Measurements from ENCODE around the gene PEDS1.
A peak's percentile ranks its signal among the peaks of the same experiment; 100 is the strongest.
"Not testable (repeated sequence)": the region's sequence is repeated elsewhere in the genome, so short reads cannot be mapped to it uniquely, and the experiment has no call there.

Gene PEDS1

DNA sequence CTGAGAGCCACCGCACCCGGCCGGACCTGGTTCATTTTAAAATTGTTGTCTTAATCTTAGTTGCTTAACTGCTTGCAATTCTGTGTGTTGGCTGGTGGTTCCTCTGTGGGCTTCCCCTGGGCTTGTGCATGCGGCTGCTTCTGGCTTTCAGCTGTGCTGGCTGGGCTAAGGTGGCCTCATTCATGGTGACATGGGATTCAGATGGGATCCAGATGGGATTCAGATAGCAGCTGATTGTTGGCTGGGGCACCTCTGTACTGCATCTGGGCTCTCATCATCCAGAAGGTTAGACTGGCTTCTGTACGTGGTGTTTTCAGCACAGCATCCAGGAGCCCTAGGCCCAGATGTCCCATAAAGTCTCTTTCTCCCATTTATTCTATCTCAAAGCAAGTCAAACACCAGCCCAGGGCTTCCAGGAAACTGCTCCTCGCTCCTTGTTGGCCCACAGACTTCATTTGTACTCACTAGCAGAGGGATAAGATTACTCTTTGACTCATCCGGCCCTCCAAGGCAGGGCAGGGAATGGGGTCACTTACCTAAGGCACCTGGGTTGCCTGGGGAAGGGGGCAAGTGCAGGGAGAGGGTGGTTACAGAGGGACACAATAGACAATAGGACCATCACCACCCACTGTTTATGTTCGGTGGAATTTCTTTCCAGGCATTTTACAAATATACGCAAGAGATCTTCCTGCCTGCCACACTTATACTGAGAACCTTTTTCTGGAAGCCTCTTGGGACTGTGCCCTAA, 10.2 kb upstream of the PEDS1 start:
- Mint-ChIP-seq H3K4me1 (peaks cover 14% of the 10 kb centered on the region), H3K27me3 (peaks cover 15% of the 10 kb centered on the region), H3K36me3 (no peaks in the 10 kb centered on the region), H3K4me3 (no peak overlapping the region), H3K9me3 (no peaks in the 10 kb centered on the region), H3K27ac (no peak overlapping the region)
- no peak for DNase-seq
- CTCF ChIA-PET: no interaction called here

DNA sequence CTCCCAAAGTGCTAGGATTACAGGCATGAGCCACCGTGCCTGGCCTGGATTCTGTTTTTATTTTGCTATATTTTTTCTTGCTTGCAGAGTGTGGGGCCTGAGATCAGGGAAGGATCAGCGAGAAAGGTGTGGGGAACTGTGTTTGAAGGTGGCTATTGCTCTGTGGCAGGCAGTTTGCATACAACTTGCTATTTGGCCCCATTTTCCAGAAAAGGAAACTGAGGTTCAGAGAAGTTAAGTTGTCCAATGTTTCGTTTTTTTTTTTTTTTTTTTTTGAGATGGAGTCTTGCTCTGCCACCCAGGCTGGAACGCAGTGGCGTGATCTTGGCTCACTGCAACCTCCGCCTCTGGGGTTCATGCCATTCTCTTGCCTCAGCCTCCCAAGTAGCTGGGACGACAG, 8.0 kb upstream of the PEDS1 start:
- Mint-ChIP-seq H3K27me3 (peaks cover 25% of the 10 kb centered on the region), H3K4me1 (peaks cover 12% of the 10 kb centered on the region)
- not testable (repeated sequence) for DNase-seq, H3K36me3 Mint-ChIP-seq, H3K27ac Mint-ChIP-seq, H3K4me3 Mint-ChIP-seq, H3K9me3 Mint-ChIP-seq
- CTCF ChIA-PET: interaction anchor here (1.1 to 1.5 kb wide), 2 partner anchors 19 to 41 kb away, joined by 4 to 6 read pairs; no protein-coding TSS in a partner anchor

DNA sequence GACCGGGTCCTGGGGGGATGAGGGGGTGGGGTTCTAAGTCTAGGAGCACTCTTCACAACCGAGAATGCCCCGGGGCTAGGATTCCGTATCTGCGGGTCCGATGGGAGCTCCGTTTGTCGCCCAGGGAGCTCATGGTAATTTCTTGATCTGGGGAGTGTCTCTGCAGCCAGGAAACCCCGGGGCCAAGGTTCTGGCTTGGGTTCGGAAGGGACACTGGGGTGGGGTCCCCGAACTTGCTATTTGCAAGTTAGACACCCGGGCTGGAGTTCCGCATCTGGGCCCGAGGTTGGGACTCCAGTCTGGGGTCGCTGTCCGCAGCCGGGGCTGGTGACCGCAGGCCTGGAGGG, 397 bp downstream of the PEDS1 start:
- CTCF ChIA-PET: interaction anchor here (0.8 to 4.4 kb wide), 11 partner anchors 13 to 81 kb away, joined by 3 to 31 read pairs (median 6); partner anchors contain the start of gene UBE2V1
- no peak for DNase-seq
- peak overlapping the region; percentile 90 for H3K27ac Mint-ChIP-seq
- H3K27me3 Mint-ChIP-seq: peaks cover 5% of the 10 kb centered on the region
- H3K4me1 Mint-ChIP-seq: peaks cover 50% of the 10 kb centered on the region
- no peaks in the 10 kb centered on the region for H3K9me3 Mint-ChIP-seq
- peaks cover 27% of the 10 kb centered on the region for H3K36me3 Mint-ChIP-seq
- peak overlapping the region; percentile 86 for H3K4me3 Mint-ChIP-seq

DNA sequence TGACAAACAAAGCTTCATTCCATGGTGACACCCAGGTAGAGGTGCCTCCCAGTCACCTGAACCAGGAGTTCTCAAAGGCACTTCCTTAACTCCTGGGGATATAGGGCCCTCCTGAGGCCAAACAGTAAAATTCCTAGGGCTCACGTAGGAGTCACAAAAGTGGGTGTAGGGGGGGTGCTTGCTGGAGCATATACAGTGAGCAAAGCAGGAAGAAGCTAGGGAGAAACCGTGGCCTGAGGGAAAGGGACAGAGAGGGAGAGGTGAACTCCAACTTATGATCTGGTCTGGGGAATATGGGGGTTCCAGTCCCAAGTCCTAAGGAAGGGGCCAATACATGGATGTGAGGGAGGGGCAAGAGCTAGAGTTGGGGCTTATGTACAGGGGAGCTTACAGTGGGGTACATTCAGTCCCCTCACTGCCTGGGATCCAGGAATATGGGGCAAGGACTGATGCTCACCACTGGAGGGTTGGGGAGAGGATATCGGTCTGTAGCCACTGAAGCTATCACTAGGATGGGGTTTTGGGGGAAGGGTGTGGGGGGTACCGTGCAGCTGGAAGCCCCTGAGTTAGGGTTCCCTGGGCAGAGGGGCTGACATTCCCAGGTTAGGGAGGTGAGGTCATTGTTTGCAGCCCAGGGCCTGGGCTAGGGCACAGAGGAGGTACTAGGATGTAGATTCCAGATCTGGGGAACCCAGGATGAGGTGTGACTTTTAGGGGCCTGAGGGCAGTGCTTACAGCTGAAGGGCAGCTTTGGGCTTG, 950 bp downstream of the PEDS1 start:
- H3K9me3 Mint-ChIP-seq: no peaks in the 10 kb centered on the region
- CTCF ChIA-PET: interaction anchor here (1.0 to 4.4 kb wide), 10 partner anchors 14 to 81 kb away, joined by 3 to 31 read pairs (median 8); partner anchors contain the start of gene UBE2V1
- H3K27ac Mint-ChIP-seq: peak overlapping the region; percentile 90
- peaks cover 55% of the 10 kb centered on the region for H3K4me1 Mint-ChIP-seq
- H3K27me3 Mint-ChIP-seq: peaks cover 5% of the 10 kb centered on the region
- no peak for DNase-seq
- H3K4me3 Mint-ChIP-seq: peak overlapping the region; percentile 86
- peaks cover 31% of the 10 kb centered on the region for H3K36me3 Mint-ChIP-seq

DNA sequence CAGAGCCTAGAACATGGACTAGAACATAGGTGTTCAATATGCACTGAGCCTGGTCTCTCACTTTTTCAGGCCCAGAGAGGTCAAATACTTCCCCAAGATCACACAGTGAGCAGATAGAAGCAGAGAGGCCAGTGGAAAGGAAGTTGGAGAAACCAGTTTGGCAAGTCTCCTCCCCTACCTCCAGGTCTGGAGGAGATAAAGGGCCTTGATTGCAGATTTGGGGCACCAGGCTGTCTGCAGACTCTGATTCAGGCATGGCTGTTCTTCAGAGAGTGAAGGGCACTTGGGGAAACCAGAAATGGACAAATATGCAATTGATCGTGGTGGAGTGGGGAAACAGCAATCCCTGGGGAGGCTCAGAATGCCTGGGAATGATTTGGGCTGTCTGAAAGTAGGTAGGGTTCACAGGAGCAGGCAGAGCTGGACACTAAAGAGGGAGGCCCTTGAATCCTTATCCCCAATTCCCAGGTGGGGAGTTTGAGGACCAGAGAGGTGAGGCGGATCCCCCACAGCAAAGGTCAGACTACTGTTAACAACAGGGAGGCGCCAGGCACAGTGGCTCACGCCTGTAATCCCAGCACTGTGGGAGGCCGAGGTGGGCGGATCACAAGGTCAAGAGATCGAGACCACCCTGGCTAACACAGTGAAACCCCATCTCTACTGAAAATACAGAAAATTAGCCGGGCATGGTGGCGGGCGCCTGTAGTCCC, 2.3 kb downstream of the PEDS1 start:
- H3K9me3 Mint-ChIP-seq: no peaks in the 10 kb centered on the region
- DNase-seq: no peak
- H3K27ac Mint-ChIP-seq: peak overlapping the region; percentile 50
- CTCF ChIA-PET: interaction anchor here (1.3 to 4.4 kb wide), 4 partner anchors 17 to 172 kb away, joined by 3 to 20 read pairs (median 6); no protein-coding TSS in a partner anchor
- H3K4me1 Mint-ChIP-seq: peaks cover 69% of the 10 kb centered on the region
- peaks cover 44% of the 10 kb centered on the region for H3K36me3 Mint-ChIP-seq
- peak overlapping the region; percentile 86 for H3K4me3 Mint-ChIP-seq
- no peaks in the 10 kb centered on the region for H3K27me3 Mint-ChIP-seq

DNA sequence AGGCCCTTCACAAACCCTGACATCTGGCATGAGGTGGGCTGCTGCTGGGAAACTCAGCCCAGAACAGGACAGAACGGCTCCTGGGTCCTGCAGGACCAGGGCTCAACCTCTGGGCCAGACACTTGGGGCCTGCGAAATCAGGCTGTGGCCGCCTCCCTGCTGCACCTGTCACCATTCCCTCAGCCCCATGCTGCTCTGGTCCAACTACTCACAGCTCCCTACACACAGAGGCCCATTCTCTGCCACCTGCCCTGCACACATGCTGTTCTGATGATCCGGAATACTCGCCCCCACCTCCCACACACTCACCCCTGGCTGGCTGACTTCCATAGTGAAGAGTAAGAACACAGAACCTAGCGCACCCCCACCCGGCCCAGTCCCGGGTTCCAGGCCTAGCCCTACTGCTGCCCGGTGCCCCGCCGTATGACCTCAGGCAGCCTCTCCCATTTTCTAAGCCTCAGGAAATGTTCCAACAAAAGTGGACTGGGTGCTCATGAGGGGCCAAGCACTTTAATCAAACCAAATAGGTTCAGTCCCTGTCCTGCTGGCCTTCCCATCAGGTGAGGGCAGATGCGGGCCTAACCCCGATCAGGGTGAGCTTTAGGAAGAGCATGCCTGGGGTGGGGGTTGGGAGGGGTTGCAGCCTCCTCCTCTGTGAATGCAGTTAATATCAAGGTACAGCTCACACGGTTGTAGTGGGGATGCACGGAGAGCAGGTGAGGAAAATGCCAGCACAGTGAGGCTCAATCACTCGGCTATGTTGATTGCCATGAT, 3.9 kb downstream of the PEDS1 start:
- peak overlapping the region; percentile 81 for H3K27ac Mint-ChIP-seq
- peaks cover 47% of the 10 kb centered on the region for H3K36me3 Mint-ChIP-seq
- H3K4me3 Mint-ChIP-seq: no peak overlapping the region
- CTCF ChIA-PET: interaction anchor here (0.9 to 2.6 kb wide), 5 partner anchors 16 to 170 kb away, joined by 3 to 8 read pairs (median 3); no protein-coding TSS in a partner anchor
- no peaks in the 10 kb centered on the region for H3K27me3 Mint-ChIP-seq
- no peak for DNase-seq
- H3K4me1 Mint-ChIP-seq: peaks cover 77% of the 10 kb centered on the region
- H3K9me3 Mint-ChIP-seq: no peaks in the 10 kb centered on the region

DNA sequence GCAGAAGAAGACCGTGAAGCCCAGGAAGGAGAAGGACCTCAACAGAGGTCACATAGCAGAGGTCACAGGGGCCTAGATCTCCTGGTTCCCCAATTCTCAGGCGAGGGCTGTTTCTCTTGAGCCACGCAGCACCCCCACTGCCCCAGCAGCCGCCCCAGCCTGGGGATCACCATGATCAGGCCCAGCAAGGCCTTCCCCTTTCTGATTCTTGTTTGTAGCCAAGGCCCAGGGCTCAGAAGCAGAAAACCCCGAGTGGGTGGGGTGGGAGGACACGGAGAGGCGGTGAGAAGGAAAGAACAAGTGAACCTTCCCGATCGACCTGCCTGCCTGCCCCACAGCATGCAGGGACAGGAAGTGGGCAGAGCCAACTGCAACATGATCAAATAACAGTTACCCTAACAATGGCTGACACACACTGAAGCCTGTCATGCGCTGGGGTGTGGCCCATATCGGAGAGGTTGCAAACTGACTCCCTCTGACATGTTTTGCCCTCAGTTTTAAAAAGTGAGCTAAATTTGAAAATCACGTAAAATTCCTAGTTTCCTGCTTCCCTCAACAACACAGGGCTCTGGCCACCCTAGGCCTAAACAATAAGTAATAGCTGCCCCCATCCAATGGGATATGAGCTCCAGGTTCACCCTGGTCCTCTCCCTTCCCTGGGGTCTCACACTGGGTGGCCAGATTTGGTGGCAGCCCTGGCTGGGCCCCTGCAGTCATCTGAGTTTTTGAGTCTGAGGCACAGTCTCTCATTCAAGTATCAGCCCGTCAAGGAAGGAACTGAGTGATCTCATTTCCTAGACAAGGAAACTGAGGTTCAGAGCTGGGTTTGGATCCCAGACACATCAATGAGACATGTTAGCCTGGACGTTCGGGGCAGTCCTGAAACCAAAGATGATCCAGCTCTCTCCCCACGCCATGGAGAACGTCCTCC, 6.5 kb downstream of the PEDS1 start:
- DNase-seq: peak; percentile 89
- Mint-ChIP-seq H3K9me3 (no peaks in the 10 kb centered on the region), H3K36me3 (peaks cover 52% of the 10 kb centered on the region)

DNA sequence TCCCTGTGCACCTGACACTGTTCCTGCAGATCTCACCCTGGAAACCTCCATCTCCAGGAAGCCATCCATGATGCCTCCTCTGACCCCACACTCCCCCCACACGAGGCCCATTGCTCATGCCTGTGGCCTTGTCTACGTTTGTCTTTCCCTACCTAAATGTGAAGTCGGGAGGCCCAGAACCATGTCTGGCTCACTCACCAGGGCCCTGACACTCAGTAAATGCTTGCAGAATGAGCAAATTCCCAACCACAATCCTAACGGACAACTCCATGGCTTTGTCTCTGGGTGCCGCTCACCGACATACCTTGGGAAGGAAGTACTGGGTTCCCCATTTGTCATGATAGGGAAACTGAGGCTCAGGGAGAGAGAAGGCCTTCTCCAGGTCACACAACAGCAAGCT, 7.3 kb downstream of the PEDS1 start:
- CTCF ChIA-PET: no interaction called here
- DNase-seq: no peak
- Mint-ChIP-seq H3K27me3 (no peaks in the 10 kb centered on the region), H3K36me3 (peaks cover 53% of the 10 kb centered on the region), H3K4me1 (peaks cover 70% of the 10 kb centered on the region), H3K4me3 (peak overlapping the region; percentile 73), H3K9me3 (no peaks in the 10 kb centered on the region), H3K27ac (peak overlapping the region; percentile 99)

More for the DNA sequence above, 6.5 kb downstream of the PEDS1 start:
- CTCF ChIA-PET: interaction anchor here (0.8 to 2.6 kb wide), 8 partner anchors 13 to 76 kb away, joined by 3 to 8 read pairs (median 4); partner anchors contain the start of gene UBE2V1
- H3K27ac Mint-ChIP-seq: peak overlapping the region; percentile 99
- H3K4me3 Mint-ChIP-seq: peak overlapping the region; percentile 73
- peaks cover 72% of the 10 kb centered on the region for H3K4me1 Mint-ChIP-seq
- H3K27me3 Mint-ChIP-seq: no peaks in the 10 kb centered on the region

DNA sequence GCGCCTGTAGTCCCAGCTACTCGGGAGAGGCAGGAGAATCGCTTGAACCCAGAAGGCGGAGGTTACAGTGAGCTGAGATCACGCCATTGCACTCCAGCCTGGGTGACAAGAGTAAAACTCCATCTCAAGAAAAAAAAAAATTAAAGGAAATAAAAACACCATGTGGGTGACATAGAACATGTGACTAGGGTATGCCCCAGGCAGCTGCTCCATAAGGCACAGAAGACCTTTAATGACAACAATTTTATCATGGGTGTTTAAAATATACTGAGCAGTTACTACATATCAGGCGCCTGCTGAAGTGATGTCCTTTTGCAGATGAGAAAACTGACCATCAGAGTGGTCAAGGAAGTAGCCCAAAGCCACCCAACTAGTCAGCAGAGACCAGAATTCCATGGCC, 8.0 kb downstream of the PEDS1 start:
- H3K36me3 Mint-ChIP-seq: peaks cover 54% of the 10 kb centered on the region

DNA sequence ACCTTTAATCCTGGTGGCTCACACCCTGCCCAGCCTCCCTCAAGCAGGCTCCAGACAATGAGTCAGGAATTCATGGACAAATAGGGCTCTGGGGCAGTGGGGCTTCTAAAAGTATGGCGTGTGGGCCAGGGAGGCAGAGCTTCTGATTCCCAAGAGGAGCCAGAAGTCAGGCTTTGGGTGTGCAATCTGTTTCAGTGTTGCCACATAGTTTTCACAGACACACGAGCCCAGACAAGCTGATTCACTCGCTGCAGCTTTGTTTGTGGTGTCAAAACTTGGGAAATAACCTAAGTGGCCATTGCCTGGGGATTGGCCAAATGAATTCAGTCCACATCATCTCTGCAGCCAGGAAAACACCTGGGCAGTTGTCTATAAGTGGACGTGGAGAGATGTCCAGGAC, 9.2 kb downstream of the PEDS1 start:
- Mint-ChIP-seq H3K4me3 (no peak overlapping the region), H3K27ac (peak overlapping the region; percentile 11), H3K9me3 (no peaks in the 10 kb centered on the region), H3K4me1 (peaks cover 55% of the 10 kb centered on the region), H3K36me3 (peaks cover 59% of the 10 kb centered on the region), H3K27me3 (no peaks in the 10 kb centered on the region)
- CTCF ChIA-PET: interaction anchor here (1.2 to 1.3 kb wide), 3 partner anchors 10 to 73 kb away, joined by 3 to 4 read pairs (median 4); no protein-coding TSS in a partner anchor
- DNase-seq: no peak

More for the DNA sequence above, 8.0 kb downstream of the PEDS1 start:
- H3K4me1 Mint-ChIP-seq: peaks cover 64% of the 10 kb centered on the region
- H3K27ac Mint-ChIP-seq: peak overlapping the region; percentile 99
- DNase-seq: no peak
- CTCF ChIA-PET: interaction anchor here (0.6 kb wide), 1 partner anchor 8 kb away, joined by 4 read pairs; no protein-coding TSS in a partner anchor
- no peaks in the 10 kb centered on the region for H3K27me3 Mint-ChIP-seq
- H3K4me3 Mint-ChIP-seq: no peak overlapping the region
- H3K9me3 Mint-ChIP-seq: no peaks in the 10 kb centered on the region

DNA sequence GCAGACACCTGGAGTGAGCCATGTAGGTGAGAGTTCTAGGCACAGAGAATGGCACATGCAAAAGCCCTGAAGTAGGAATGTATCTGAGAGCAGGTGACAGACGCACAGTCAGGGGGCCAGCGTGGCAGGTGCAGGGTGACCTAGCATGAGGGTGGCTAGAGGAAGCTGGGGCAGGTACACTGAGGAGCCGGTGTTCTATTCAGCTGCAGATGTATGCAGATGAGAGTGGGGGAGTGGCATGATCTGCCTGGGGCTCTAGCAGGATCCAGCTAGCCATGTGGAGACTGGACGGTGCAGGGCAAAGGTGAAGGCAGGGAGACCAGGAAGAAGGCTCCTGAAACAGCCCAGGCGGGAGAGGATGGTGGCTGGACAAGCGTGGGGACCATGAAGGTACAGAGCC, 10.7 kb downstream of the PEDS1 start:
- H3K27me3 Mint-ChIP-seq: no peaks in the 10 kb centered on the region
- DNase-seq: no peak
- CTCF ChIA-PET: interaction anchor here (0.5 to 1.1 kb wide), 2 partner anchors 9 to 202 kb away, joined by 3 read pairs; no protein-coding TSS in a partner anchor
- H3K36me3 Mint-ChIP-seq: peaks cover 53% of the 10 kb centered on the region
- H3K9me3 Mint-ChIP-seq: no peaks in the 10 kb centered on the region
- H3K4me3 Mint-ChIP-seq: no peak overlapping the region
- H3K27ac Mint-ChIP-seq: peak overlapping the region; percentile 78
- H3K4me1 Mint-ChIP-seq: peaks cover 41% of the 10 kb centered on the region

DNA sequence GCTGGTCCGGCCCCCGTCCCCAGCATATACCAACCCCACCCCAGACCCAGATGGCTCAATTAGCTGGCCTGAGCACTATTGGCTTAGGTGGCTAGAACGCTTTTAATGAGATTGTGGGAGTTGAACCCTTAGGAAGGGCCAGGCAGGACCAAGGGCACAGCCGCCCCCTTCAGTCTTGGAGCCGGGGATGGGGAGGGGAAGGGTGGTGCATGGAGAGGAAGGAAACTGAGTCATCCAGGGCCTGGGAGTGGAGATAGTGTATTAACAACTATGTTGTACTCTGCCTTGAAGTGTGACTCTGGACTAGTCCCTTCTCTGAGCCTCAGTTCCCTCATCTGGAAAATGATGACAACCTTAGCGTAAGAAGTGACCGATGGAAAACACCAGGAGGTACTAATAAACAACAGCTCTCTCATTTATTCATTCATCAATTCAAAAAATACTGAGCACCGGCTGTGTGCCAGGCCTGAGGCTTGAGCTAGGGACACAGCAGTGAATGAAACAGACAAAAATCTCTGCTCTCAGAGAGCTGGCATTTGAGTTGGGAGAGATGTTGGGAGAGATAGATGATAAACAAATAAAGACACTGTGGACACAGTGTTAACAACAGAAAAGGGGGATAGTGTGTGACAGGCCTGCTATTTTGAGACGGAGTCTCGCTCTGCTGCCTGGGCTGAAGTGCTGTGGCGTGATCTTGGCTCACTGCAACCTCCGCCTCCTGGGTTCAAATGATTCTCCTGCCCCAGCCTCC, 11.5 kb downstream of the PEDS1 start:
- no peak for DNase-seq
- Mint-ChIP-seq H3K4me1 (peaks cover 33% of the 10 kb centered on the region), H3K4me3 (no peak overlapping the region), H3K36me3 (peaks cover 48% of the 10 kb centered on the region), H3K27me3 (no peaks in the 10 kb centered on the region), H3K27ac (peak overlapping the region; percentile 20), H3K9me3 (no peaks in the 10 kb centered on the region)
- CTCF ChIA-PET: interaction anchor here (0.5 to 1.1 kb wide), 2 partner anchors 8 to 202 kb away, joined by 3 read pairs; no protein-coding TSS in a partner anchor
